GM19324 (cell line): ENCODE data around the gene TSPAN7.

ENCODE experiments used
- ATAC-seq: cut with Tn5 transposase; IDR thresholded peaks from one replicate; pipeline ENCODE4 v1.9.1; 2021; ENCODE audit warnings: mild to moderate bottlenecking, moderate library complexity; ENCODE audit not compliant: unreplicated experiment, low FRiP score

Gene TSPAN7

DNA sequence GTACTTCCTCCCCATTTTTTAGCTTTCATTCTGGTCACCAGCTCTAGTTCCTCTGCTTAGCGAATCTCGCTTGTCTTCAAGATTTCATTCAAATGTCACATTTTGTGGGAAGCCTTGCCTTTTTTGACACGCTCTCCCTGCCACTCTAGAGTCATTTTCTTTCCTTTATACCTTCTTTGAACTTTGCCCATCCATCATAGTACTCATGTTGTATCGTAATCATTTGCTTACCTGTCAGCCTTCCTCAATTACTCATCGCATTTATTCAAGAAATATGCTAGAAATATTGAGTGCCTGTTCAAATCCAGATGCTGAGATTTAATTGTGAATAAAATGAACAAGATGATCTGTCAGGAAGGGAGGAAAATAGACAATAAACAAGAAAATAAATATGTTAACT is 21.8 kb downstream of the TSPAN7 start:
- ATAC-seq = no peak

DNA sequence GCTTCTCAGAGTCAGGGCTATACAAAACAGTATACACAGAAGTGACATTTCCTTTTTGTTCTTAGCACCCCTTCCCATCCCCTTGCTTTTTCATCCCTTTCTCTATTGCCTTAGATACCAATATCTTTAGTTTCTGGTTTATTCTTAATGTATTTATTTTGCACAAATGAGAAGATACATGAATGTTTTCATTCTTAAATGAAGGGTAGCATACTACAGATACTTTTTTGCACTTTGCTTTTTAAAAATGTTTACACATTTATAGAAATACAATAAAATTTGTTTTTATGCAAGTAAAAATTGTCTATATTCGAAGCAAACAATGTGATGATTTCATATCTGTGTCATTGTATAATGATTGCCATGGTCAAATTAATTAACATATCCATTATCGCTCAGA is 33.1 kb downstream of the TSPAN7 start:
- ATAC-seq = no peak

DNA sequence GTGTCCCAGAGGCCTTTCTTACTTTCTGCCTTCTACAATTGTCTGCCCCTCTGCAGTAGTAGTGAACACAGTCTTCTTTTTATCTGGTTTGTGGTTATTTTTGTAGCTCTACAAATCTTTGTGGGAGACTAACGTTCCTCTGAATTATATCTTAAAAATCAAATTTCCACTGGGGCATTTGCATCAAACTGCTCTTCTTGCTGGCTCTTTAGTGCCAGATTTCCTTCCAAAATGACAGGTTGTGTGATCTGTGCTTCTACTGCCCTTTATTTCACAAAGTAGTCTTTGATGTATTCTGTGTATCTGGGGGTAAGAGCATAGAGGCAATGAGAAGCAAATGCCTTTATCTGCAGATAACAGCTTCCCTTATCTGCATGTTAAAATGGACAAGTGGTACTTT is 34.5 kb downstream of the TSPAN7 start:
- ATAC-seq = no peak

DNA sequence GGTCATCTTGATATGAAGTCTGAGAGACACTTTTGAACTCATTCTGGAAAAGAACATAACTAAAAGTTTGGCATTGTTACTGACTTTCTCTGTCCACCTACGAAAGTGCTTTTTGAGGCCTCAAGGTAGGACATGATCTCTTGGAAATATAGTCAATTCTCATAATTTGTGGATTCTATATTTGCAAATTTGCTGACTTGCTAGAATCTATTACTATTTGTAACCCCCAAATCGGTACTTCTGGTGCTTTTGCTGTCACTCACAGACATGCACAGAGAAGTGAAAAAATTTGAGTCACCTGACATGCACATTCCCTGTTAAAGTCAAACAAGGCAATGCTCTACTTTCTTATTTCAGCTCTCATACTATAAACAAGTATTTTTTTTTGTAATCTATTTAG is 35.6 kb downstream of the TSPAN7 start:
- ATAC-seq = no peak

DNA sequence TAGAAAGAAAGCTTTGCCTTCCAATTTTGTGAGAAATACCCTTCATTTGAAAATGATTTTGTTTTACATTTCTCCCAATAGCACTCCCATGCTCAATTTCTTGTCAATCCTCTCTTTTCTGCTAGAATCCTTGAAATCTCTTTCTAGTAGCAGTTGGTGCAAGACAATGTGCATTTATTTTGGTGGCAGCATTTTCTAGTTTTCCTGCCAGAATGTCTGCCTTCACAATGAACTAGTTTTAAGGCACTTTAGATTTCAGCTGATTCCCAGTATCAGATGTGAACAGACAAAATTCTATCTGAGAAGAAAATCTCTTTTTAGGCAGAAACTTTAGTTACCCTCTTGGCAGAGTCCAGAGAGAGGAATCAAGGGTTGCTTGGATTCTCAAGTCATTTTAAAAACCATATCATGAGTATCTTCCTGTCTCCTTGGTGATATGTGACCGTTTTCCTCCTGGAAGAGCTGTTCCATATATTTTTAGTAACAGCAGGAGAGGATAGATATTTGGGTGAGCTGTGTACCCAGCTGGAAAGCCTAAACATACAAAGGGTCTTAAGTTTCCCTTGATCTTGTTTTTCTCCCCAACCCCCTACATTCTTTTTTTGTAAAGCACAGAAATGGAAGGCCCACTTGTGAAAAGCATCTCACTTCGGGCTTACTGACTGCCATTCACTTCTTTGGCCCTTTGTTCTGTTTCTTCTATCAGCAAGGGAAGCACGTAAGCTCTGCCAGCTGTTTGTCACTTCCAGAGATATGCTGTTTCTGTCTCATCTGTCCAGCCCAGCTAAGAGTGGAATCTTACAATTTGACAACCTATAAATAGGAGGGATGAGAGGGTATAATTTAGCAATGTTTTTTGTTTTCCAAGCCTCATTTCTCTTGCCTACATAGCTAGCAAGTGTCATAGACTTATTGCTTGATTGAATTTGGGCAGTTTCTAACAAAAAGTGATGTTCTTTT is 38.7 kb downstream of the TSPAN7 start:
- no peak for ATAC-seq

DNA sequence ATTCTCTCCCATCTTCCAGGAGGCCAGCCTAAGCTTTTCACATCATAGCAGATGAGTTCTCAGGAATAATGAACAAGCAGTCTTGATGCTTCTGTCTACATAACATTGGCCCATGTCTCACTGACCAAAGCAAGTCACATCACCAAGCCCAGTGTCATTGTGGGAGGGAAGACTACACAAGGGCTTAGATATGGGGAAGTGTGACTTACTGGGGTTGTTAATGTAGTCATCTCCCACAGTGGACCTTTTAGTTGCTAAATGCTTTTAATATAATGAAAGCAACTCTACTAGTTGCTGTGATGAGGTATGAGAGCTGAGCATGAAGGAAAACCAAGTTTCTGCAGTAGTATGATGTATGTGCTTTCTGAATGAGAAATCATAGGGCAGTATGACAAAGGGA is 40.5 kb downstream of the TSPAN7 start:
- no peak for ATAC-seq

DNA sequence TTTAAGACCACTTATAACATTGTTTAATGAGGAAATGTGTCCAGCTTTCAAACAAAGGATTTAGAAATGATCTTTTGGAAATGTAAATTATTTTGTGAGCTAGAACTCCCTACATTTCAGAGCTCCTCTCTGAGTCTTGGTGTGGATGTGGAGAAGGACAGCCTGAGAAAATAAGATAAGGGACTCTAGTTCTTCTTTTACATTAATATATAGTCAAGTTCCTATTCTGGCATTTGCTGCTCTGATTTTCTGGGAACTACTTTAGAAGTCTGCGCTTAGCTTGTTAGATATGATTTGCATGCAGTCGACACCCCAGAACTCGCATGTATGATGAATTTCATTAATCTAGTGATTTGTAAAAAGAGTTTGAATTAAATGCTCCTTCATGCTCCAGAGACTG is 45.5 kb downstream of the TSPAN7 start:
- ATAC-seq = no peak

DNA sequence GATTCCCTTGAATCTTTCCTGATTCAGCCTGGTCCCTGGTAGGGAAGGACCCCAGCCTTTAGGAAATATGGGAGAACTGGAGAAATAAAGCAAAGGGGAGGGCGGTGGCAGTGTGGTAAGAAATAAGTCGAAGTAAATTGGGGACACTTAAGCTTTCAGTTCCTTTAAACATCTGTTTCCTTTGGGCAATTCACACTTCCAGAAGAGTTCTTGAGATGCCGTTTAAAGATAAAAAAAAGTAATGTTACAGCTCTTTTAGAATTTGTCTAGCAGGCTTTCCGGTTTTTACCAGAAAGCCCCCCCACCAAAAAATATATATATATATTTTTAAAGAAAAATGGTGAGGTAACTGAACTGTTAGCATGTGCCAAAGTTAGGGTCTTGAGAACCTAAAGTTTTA is 46.6 kb downstream of the TSPAN7 start:
- no peak for ATAC-seq

DNA sequence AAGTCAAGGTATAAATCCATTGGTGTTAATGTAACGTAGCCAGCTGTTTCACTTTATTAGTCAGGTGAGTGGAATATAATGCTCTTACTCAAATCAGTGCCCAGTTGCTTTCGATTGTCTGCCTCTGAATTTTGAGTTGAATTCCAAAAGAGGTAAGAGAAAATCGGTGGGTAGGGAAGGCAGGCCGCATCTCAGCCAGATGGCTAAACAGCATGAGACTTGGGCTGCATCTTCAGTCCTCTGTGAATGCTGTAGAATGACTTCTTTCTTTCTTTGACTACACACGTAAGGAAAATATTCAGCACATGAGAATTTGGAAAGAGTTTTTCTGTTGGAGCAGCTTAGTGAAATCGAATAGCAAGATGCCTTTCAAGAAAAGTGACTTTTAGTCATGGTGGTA is 49.5 kb downstream of the TSPAN7 start:
- no peak for ATAC-seq

DNA sequence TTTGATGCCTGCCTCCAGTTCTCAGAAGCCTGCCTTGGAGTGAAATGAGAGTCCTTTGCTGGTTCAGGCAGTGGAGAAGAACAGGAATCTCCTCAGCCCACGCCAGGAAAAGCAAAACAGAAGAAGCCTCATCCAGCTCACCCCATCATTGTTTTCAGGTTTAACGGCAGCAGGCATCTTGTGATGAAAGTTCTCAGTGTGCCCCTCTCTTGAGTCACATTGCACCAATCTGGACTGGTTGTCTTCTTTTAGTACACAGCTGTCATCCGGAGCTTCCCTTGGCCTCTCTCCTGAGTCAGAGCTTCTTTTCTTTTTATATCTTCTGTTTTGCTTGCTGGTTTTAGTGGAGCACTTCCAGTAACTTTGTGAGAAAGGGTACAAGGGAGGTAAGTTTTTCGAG is 50.9 kb downstream of the TSPAN7 start:
- ATAC-seq = no peak

DNA sequence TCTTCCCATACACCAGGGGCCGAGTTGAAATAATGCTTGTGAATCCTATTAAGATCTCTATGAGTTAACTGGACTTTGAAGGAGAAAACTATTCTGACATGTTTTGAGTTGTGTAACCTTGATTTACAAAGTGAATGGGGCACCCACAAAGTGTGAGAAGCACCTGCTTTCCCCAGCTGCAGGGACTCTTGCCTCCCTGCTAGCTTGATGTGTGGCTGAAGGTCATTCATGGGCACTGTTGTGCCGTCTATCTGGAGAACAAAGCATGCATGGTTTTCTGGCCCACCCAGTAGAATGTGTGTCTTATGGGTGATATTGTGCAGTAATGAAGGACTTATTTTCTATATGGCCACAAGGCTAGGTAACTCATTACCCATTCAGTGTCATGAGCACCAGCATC is 53.1 kb downstream of the TSPAN7 start:
- ATAC-seq = no peak

DNA sequence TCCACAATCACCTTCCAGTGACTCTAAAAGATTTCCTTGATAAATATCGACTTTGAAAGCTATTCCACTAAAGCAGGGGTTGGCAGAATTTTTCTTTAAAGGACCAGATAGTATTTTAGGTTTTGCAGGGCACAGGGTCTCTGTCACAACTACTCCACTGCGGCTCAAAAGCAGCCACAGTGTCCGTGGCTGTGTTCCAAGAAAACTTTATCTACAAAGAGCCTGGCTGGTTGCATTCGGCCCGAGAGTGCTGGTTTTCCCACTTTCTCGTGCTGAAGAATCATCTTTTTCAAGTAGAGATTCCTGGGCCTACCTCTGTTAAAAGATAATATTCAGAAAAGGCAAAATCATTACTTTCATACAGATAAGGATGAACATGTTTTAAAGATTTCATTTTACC is 55.6 kb downstream of the TSPAN7 start:
- no peak for ATAC-seq

DNA sequence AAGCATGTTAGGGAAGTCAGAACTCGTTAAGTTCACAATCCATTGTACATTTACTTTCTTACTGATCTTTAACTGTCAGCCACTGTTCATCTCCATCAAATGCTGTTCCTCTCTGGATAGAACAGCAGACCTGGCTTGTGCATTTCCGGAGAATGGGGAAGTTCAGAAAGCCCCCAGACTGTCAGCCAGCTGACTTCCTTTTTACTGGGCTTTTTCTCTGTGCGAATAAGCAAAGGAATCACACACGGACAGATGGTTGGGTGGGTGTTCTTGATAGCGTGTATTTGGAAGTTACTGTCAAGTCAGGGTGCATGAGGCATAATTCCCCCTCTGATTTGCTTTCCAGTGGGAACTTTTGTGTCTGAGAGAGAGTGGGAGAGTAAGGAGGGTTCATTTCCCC is 56.8 kb downstream of the TSPAN7 start:
- ATAC-seq = no peak

DNA sequence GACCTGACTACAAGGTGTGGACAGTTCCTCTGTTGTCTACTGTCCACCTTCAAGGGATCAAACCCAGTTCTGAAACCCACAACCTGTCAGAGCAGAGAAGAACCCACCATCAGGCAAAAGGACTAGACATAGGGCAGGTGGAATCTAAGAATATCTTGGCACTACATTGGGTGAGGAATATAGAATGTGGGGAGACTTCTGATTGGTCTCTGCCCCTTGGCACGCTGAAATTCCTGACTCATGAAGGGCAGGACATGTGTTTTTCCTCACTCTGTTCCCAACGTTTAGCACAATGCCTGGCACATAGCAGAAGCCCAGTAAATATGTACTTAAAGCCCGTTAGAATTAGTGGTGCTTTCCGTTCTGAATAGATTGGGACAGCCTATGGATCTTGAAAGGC is 59.3 kb downstream of the TSPAN7 start:
- no peak for ATAC-seq

DNA sequence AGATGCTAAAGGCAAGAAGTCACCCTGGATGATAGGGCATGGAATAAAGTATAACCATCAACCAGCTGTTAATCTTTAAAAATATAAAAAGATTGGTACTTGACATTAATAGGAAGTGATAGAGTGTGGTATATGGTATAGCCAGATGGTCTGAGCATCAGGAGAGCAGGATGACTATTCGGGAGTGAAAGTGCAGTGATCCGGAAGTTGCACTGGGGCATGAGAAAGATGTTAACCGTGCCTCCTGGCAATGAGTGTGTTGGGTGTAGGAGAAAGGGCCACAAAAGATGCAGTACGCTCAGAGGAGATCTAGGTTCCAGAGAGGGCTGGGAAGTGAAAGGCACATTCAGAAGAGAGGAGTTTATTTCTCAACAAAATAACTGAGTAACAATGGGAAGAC is 65.0 kb downstream of the TSPAN7 start:
- no peak for ATAC-seq

DNA sequence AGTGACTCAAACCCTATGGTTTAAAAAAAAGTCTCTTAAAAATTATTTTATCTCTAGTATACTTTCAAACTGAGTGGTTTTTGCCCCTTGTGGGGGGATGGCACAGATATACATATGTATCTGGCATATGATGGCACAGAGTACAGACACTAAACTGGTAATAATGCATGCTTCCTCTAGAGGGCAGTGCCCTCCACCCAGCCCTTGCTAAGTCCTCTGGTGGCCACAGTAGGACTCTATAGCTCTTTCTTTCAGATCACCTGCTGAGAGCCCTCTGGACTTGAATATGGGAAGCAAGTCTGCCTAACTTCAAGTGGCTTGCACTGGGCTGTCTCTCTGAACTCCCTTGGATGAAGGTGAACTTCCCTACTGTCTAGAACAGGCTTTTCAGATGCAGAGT is 66.3 kb downstream of the TSPAN7 start:
- ATAC-seq = no peak

DNA sequence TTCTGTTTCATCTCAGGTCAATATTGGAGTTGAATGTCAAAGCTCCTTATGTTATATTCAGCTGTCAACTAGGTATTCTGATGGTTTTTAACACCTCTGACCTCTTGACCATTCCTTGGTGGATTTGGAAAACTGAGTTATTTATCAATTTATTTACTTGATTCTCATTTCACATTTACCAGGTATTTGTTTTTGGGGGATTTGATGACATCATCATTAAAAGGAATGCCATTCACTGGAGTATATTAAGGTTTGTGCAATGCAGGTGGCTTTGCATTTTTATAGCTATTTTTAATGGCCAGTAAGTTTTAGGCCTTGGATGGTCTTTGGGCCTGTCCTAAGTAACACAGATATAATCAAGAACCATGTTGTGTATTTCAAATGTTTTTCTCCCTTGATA is 67.2 kb downstream of the TSPAN7 start:
- ATAC-seq = no peak

DNA sequence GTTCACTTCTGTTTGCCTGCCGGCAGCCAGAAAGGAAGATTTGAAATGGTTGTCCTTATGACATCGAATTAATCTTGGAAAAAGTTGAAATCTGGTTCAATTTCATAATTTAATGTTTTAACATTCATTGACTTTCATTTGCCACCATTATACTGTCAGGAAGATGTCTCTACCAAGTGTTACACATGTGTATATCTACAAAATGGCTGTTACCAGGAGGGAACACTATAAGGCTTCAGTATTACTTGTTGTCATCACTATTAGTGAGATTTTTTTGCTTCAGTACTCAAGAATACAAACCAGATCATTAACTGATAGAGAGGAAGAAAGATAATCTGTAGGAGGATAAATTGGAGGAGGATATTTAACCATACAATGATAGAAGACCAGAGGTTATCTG is 71.2 kb downstream of the TSPAN7 start:
- no peak for ATAC-seq

DNA sequence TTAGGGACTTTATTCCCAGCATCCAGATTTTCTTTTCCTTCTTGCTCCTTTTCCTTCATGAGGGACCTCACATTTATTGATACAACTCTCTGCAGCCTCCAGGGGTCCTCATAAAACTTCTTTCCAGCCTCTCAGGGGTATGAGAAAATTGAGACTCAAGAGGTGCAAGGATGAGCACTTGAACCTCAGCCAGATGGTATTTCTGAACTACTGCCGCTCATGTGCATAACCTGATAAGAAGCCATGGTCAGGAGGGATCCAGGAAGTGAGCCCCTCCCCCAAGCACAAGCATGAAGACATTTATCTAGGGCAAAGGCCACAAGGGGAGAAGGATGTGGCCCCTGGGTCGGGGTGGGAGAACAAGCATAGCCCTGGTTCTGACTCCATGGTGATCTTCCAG is 73.3 kb downstream of the TSPAN7 start:
- ATAC-seq = no peak

DNA sequence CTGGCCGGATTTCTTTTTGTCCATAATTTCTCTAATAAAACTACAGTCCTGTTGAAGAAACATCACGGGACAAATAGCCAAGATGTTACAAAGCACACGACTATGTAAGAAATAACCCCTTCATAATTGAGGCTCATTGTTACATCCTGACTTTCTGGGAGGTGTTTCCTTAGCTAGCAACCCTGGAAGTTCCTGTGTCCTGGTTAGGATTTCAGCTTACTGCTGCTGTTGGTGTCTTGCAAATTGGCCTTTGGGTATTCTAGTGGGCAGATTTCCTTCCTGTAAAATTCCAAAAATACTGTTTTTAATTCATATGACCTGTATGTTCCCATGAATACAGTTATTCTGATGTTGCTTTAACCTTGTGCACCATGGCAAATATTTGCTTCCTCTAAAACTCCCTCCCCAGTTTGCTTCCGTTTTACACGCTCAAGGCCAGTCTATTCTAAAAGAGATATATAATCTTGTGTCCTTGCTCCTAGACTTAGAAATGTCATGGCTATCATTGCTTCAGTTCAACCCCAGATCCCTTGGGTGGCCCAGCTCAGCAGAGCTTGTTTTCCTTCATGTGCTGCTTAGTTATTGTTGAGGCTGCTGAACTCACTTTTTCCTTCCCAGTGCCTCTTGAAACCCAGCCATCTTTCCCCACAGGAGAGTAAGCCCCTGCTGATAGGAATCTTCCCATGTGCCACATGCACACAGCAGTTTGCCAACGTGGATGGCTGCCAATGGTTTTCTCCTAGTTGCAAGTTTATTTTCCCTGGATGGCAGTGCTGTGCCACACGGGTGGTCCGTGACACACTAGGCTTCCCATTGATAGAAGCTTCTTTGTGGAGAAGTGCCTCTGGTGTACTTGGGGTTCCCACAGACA is 75.8 kb downstream of the TSPAN7 start:
- ATAC-seq = no peak

DNA sequence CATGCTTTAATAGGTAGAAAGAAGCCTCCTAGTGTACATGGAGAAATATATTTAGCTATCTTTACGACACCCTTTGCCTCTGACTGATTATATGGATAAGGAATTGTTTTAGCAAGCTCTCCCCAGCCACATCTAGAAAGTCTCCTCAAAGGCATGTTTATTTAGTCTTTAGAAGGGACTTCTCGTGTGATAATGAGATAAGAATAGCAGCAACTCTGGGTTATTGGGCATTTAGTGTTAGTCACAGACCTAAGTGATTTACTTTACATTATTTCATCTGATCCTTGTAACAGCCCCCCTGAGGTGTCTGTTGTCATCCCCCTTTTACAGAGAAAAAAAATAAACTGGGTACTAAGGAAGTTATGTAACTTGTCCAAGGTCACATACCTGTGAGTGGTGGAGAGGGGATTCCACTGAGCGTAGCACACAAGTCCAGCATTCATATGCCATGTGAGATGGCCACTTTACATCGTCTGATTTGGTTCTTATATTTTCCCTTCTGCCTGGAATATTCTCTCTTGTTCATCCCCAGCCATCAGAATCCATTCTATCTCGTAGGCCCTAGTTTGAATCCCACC is 77.7 kb downstream of the TSPAN7 start:
- ATAC-seq = no peak
